Muscle layer of colon (tissue), 2 donors: ENCODE measurements around the gene ZNF280C.

Experiments used
- H3K27ac ChIP-seq: one replicate; pipeline ENCODE4 v1.7.0; 2013; ENCODE audit warnings: low read depth, mild to moderate bottlenecking, low read length, moderate library complexity
- H3K27me3 ChIP-seq, 2 donors: one replicate each; pipeline ENCODE4 v1.7.0; 2013; ENCODE audit warnings: low read length in 2 of 2, mild to moderate bottlenecking in 2 of 2; ENCODE audit not compliant: insufficient read depth in 2 of 2, control insufficient read depth in 1 of 2
- H3K36me3 ChIP-seq: one replicate; pipeline ENCODE4 v1.7.0; 2013; ENCODE audit warnings: mild to moderate bottlenecking, low read length; ENCODE audit not compliant: insufficient read depth
- H3K4me1 ChIP-seq: one replicate; pipeline ENCODE4 v1.7.0; 2013; ENCODE audit warnings: mild to moderate bottlenecking, low read length; ENCODE audit not compliant: insufficient read depth
- H3K4me3 ChIP-seq, 2 donors: one replicate each; pipeline ENCODE4 v1.7.0; 2013; ENCODE audit warnings: low read length in 2 of 2, low read depth in 1 of 2, mild to moderate bottlenecking in 1 of 2, moderate library complexity in 1 of 2
- H3K9ac ChIP-seq: one replicate; pipeline ENCODE4 v1.7.0; 2013; ENCODE audit warnings: low read length
- H3K9me3 ChIP-seq: one replicate; pipeline ENCODE4 v1.7.0; 2013; ENCODE audit warnings: mild to moderate bottlenecking, low read length
- donor health status: abdominal sarcoma.
- donor health status: Adenocarcinoma of cecum.

The ZNF280C gene

GRCh38 chrX:130204647-130205046 is 64.1 kb downstream of the ZNF280C start:
- H3K36me3 ChIP-seq: peaks cover 5% of the 10 kb centered on the region
- H3K4me1 ChIP-seq: no peaks in the 10 kb centered on the region
- no peak overlapping the region for H3K4me3 ChIP-seq
- no peak overlapping the region for H3K9ac ChIP-seq
- H3K9me3 ChIP-seq: no peaks in the 10 kb centered on the region
- no peaks in the 10 kb centered on the region for H3K27me3 ChIP-seq
- H3K27ac ChIP-seq: no peak overlapping the region

GRCh38 chrX:130197464-130197863 is 71.2 kb downstream of the ZNF280C start:
- H3K9me3 ChIP-seq: no peaks in the 10 kb centered on the region
- H3K4me3 ChIP-seq: no peak overlapping the region
- H3K27me3 ChIP-seq: peaks cover 0 to 7% of the 10 kb centered on the region in 2 donors
- H3K27ac ChIP-seq: no peak overlapping the region
- H3K9ac ChIP-seq: no peak overlapping the region
- no peaks in the 10 kb centered on the region for H3K36me3 ChIP-seq
- H3K4me1 ChIP-seq: no peaks in the 10 kb centered on the region

GRCh38 chrX:130196466-130196865 is 72.2 kb downstream of the ZNF280C start:
- Histone ChIP-seq H3K4me1 (no peaks in the 10 kb centered on the region), H3K27ac (no peak overlapping the region), H3K27me3 (peaks cover 0 to 7% of the 10 kb centered on the region in 2 donors), H3K4me3 (no peak overlapping the region), H3K36me3 (no peaks in the 10 kb centered on the region), H3K9ac (no peak overlapping the region), H3K9me3 (no peaks in the 10 kb centered on the region)

GRCh38 chrX:130190801-130191200 is 77.9 kb downstream of the ZNF280C start:
- no peaks in the 10 kb centered on the region for H3K4me1 ChIP-seq
- H3K27ac ChIP-seq: no peak overlapping the region
- no peaks in the 10 kb centered on the region for H3K36me3 ChIP-seq
- H3K4me3 ChIP-seq: no peak overlapping the region
- no peaks in the 10 kb centered on the region for H3K9me3 ChIP-seq
- H3K27me3 ChIP-seq: peaks cover 0 to 7% of the 10 kb centered on the region in 2 donors
- no peak overlapping the region for H3K9ac ChIP-seq

- Histone ChIP-seq H3K9me3 (no peaks in the 10 kb centered on the region), H3K4me1 (no peaks in the 10 kb centered on the region), H3K27ac (no peak overlapping the region), H3K9ac (no peak overlapping the region), H3K36me3 (no peaks in the 10 kb centered on the region), H3K27me3 (no peaks in the 10 kb centered on the region), H3K4me3 (no peak overlapping the region)
Measured at GRCh38 chrX:130186651-130187050, 82.0 kb downstream of the ZNF280C start.

GRCh38 chrX:130184857-130185256 is 83.8 kb downstream of the ZNF280C start:
- H3K27me3 ChIP-seq: no peaks in the 10 kb centered on the region

GRCh38 chrX:130184168-130184567 is 84.5 kb downstream of the ZNF280C start:
- Histone ChIP-seq H3K27me3 (no peaks in the 10 kb centered on the region), H3K4me1 (no peaks in the 10 kb centered on the region), H3K9ac (no peak overlapping the region), H3K36me3 (no peaks in the 10 kb centered on the region), H3K4me3 (no peak overlapping the region), H3K9me3 (no peaks in the 10 kb centered on the region), H3K27ac (no peak overlapping the region)

More at GRCh38 chrX:130184857-130185256, 83.8 kb downstream of the ZNF280C start:
- no peak overlapping the region for H3K4me3 ChIP-seq
- no peaks in the 10 kb centered on the region for H3K4me1 ChIP-seq
- H3K9ac ChIP-seq: no peak overlapping the region
- H3K9me3 ChIP-seq: no peaks in the 10 kb centered on the region
- H3K27ac ChIP-seq: no peak overlapping the region
- no peaks in the 10 kb centered on the region for H3K36me3 ChIP-seq

GRCh38 chrX:130179579-130180215 is 89.0 kb downstream of the ZNF280C start:
- Histone ChIP-seq H3K9ac (no peak overlapping the region), H3K27ac (no peak overlapping the region)

GRCh38 chrX:130179170-130179569 is 89.5 kb downstream of the ZNF280C start:
- H3K9me3 ChIP-seq: no peaks in the 10 kb centered on the region
- H3K4me3 ChIP-seq: no peak overlapping the region
- H3K27me3 ChIP-seq: no peaks in the 10 kb centered on the region
- H3K4me1 ChIP-seq: no peaks in the 10 kb centered on the region
- H3K36me3 ChIP-seq: no peaks in the 10 kb centered on the region
- no peak overlapping the region for H3K27ac ChIP-seq
- H3K9ac ChIP-seq: no peak overlapping the region

More at GRCh38 chrX:130179579-130180215, 89.0 kb downstream of the ZNF280C start:
- Histone ChIP-seq H3K36me3 (no peaks in the 10 kb centered on the region), H3K27me3 (no peaks in the 10 kb centered on the region), H3K4me1 (no peaks in the 10 kb centered on the region), H3K4me3 (no peak overlapping the region), H3K9me3 (no peaks in the 10 kb centered on the region)

GRCh38 chrX:130176942-130177341 is 91.8 kb downstream of the ZNF280C start:
- no peak overlapping the region for H3K9ac ChIP-seq
- H3K36me3 ChIP-seq: no peaks in the 10 kb centered on the region
- H3K9me3 ChIP-seq: no peaks in the 10 kb centered on the region
- no peak overlapping the region for H3K27ac ChIP-seq
- peaks cover 0 to 6% of the 10 kb centered on the region in 2 donors for H3K27me3 ChIP-seq
- H3K4me3 ChIP-seq: no peak overlapping the region
- no peaks in the 10 kb centered on the region for H3K4me1 ChIP-seq

GRCh38 chrX:130176354-130176776 is 92.3 kb downstream of the ZNF280C start:
- no peaks in the 10 kb centered on the region for H3K36me3 ChIP-seq
- no peak overlapping the region for H3K27ac ChIP-seq
- peaks cover 0 to 6% of the 10 kb centered on the region in 2 donors for H3K27me3 ChIP-seq
- no peaks in the 10 kb centered on the region for H3K9me3 ChIP-seq
- H3K4me1 ChIP-seq: no peaks in the 10 kb centered on the region
- H3K4me3 ChIP-seq: no peak overlapping the region
- no peak overlapping the region for H3K9ac ChIP-seq

- no peak overlapping the region for H3K4me3 ChIP-seq
- H3K9ac ChIP-seq: no peak overlapping the region
- H3K27me3 ChIP-seq: peaks cover 0 to 11% of the 10 kb centered on the region in 2 donors
- H3K27ac ChIP-seq: no peak overlapping the region
- no peaks in the 10 kb centered on the region for H3K9me3 ChIP-seq
- no peaks in the 10 kb centered on the region for H3K4me1 ChIP-seq
- H3K36me3 ChIP-seq: no peaks in the 10 kb centered on the region
Measured at GRCh38 chrX:130174937-130175336, 93.8 kb downstream of the ZNF280C start.
